ENCODE measurements around the gene UGGT2.
"Not testable (repeated sequence)": the region's sequence is repeated elsewhere in the genome, so short reads cannot be mapped to it uniquely, and the experiment has no call there.

The UGGT2 gene

GRCh38 chr13:95789315-95789714 lies 263.9 kb downstream of the UGGT2 start:
- H3K9ac ChIP-seq (ENCODE audit: low read depth in 1 of 2, low read length in 2 of 2); H3K4me1 ChIP-seq (ENCODE audit: control insufficient read depth in 1 of 2, insufficient read depth in 2 of 2, low read length in 2 of 2); H3K4me3 ChIP-seq (ENCODE audit: low read depth in 1 of 2, low read length in 2 of 2); H3K27ac ChIP-seq (ENCODE audit: low read depth, low read length); H3K9me3 ChIP-seq (ENCODE audit: control insufficient read depth in 1 of 2, low read length in 2 of 2); H3K27me3 ChIP-seq (ENCODE audit: control insufficient read depth in 1 of 2, insufficient read depth in 2 of 2, low read length in 2 of 2): not testable (repeated sequence)
- H3K36me3 ChIP-seq (ENCODE audit: control insufficient read depth in 1 of 2, insufficient read depth in 2 of 2, low read length in 2 of 2) = peaks cover 21 to 59% of the 10 kb centered on the region in 2 donors

DNA sequence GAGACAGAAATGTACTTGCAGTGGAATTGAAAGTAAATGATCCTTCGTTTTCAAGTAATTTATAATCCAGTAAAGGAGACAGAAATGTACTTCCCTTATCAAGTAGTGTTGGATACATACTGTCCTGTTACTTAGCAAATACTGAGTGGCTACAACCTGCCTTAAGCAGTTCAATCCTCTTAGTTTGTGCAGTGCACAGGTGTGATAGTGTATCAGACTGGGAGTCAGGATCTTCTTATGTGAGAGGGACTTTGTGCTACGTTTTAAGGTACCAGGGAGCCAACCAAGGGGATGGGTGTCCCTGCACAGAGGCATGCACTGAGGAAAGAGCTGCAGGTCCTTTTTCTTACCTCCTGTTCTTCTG lies 265.1 kb downstream of the UGGT2 start:
- Histone ChIP-seq H3K4me3 (ENCODE audit: low read depth in 1 of 2, low read length in 2 of 2) (no peak overlapping the region), H3K9me3 (ENCODE audit: control insufficient read depth in 1 of 2, low read length in 2 of 2) (no peaks in the 10 kb centered on the region), H3K36me3 (ENCODE audit: control insufficient read depth in 1 of 2, insufficient read depth in 2 of 2, low read length in 2 of 2) (peaks cover 21 to 59% of the 10 kb centered on the region in 2 donors), H3K27me3 (ENCODE audit: control insufficient read depth in 1 of 2, insufficient read depth in 2 of 2, low read length in 2 of 2) (no peaks in the 10 kb centered on the region), H3K9ac (ENCODE audit: low read depth in 1 of 2, low read length in 2 of 2) (no peak overlapping the region), H3K4me1 (ENCODE audit: control insufficient read depth in 1 of 2, insufficient read depth in 2 of 2, low read length in 2 of 2) (no peaks in the 10 kb centered on the region), H3K27ac (ENCODE audit: low read depth, low read length) (no peak overlapping the region)

DNA sequence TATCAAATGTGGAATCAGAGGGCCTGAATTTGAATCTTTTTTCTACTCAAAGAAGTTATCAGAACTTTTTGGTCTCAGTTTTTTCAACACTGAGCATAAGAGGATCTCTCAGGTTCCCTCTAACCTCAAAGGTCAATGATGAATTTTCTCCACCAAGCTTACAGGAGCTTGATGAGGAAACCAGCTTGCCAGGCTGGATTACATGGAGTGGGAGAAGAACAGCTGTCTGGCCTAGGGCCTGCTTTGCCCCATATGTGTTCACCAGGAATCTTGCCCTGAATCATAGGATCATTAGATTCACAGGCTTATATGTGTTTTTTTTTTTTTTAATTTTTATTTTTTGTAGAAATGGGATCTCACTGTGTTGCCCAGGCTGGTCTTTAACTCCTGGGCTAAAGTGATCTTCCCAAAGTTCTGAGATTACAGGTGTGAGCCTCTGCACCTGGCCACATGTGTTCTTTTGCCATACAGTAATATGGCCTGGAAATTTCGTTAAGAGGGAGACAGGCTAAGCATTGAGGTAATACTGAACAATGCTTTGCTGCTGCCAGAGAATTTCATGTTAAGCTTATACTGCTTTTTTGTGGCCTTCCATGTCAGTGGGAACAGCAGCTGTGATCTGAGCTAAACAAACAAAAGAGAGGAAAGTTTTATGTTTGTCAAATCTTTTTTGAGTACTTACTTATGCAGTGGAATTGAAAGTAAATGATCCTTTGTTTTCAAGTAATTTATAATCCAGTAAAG lies 265.7 kb downstream of the UGGT2 start:
- no peak overlapping the region for H3K27ac ChIP-seq (ENCODE audit: low read depth, low read length)
- no peaks in the 10 kb centered on the region for H3K27me3 ChIP-seq (ENCODE audit: control insufficient read depth in 1 of 2, insufficient read depth in 2 of 2, low read length in 2 of 2)
- peaks cover 21 to 54% of the 10 kb centered on the region in 2 donors for H3K36me3 ChIP-seq (ENCODE audit: control insufficient read depth in 1 of 2, insufficient read depth in 2 of 2, low read length in 2 of 2)
- H3K9ac ChIP-seq (ENCODE audit: low read depth in 1 of 2, low read length in 2 of 2) = no peak overlapping the region
- H3K4me3 ChIP-seq (ENCODE audit: low read depth in 1 of 2, low read length in 2 of 2) = no peak overlapping the region
- no peaks in the 10 kb centered on the region for H3K9me3 ChIP-seq (ENCODE audit: control insufficient read depth in 1 of 2, low read length in 2 of 2)
- no peaks in the 10 kb centered on the region for H3K4me1 ChIP-seq (ENCODE audit: control insufficient read depth in 1 of 2, insufficient read depth in 2 of 2, low read length in 2 of 2)

- no peak overlapping the region for H3K9ac ChIP-seq (ENCODE audit: low read depth in 1 of 2, low read length in 2 of 2)
- no peaks in the 10 kb centered on the region for H3K27me3 ChIP-seq (ENCODE audit: control insufficient read depth in 1 of 2, insufficient read depth in 2 of 2, low read length in 2 of 2)
- H3K4me3 ChIP-seq (ENCODE audit: low read depth in 1 of 2, low read length in 2 of 2) = no peak overlapping the region
- H3K36me3 ChIP-seq (ENCODE audit: control insufficient read depth in 1 of 2, insufficient read depth in 2 of 2, low read length in 2 of 2) = peaks cover 18 to 48% of the 10 kb centered on the region in 2 donors
- H3K27ac ChIP-seq (ENCODE audit: low read depth, low read length) = no peak overlapping the region
- H3K9me3 ChIP-seq (ENCODE audit: control insufficient read depth in 1 of 2, low read length in 2 of 2) = no peaks in the 10 kb centered on the region
- H3K4me1 ChIP-seq (ENCODE audit: control insufficient read depth in 1 of 2, insufficient read depth in 2 of 2, low read length in 2 of 2) = no peaks in the 10 kb centered on the region
Measured at GRCh38 chr13:95784900-95785290, 268.3 kb downstream of the UGGT2 start.

DNA sequence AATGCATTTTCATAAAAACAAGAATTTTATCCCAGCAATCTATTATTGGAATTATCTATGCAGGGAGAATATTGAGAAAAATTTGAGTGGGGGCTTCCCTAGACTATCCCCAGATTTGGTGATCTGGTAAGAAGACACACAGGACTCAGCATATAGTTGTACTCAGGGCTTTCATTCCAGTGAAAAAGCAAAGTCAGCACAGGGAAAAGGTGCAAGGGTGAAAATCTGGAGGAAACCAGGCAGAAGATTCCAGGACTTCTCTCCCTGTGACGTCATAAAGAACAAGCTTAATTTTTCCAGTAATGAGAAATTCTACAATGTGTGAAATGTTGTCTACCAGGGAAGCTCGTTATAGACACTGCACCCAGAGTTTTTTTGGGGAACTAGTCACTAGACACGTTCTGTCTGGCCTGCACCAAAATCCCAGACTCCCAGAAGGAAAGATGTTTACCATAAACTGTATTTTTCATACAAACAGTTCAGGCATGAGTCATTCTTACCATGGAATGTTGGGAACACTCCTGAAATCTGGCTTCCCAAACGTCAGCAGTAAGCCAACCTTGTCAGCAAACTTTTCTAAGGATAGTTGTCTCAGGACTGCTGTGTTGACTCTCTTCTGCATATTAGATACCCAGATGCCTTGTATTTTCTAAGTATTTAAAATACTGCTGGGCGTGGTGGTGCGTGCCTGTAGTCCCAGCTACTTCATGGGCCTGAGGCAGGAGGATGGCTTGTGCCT lies 268.9 kb downstream of the UGGT2 start:
- no peaks in the 10 kb centered on the region for H3K9me3 ChIP-seq (ENCODE audit: control insufficient read depth in 1 of 2, low read length in 2 of 2)
- no peak overlapping the region for H3K4me3 ChIP-seq (ENCODE audit: low read depth in 1 of 2, low read length in 2 of 2)
- H3K9ac ChIP-seq (ENCODE audit: low read depth in 1 of 2, low read length in 2 of 2) = no peak overlapping the region
- no peak overlapping the region for H3K27ac ChIP-seq (ENCODE audit: low read depth, low read length)
- H3K27me3 ChIP-seq (ENCODE audit: control insufficient read depth in 1 of 2, insufficient read depth in 2 of 2, low read length in 2 of 2) = no peaks in the 10 kb centered on the region
- H3K4me1 ChIP-seq (ENCODE audit: control insufficient read depth in 1 of 2, insufficient read depth in 2 of 2, low read length in 2 of 2) = no peaks in the 10 kb centered on the region
- H3K36me3 ChIP-seq (ENCODE audit: control insufficient read depth in 1 of 2, insufficient read depth in 2 of 2, low read length in 2 of 2) = peaks cover 18 to 46% of the 10 kb centered on the region in 2 donors

- Histone ChIP-seq H3K27me3 (ENCODE audit: control insufficient read depth in 1 of 2, insufficient read depth in 2 of 2, low read length in 2 of 2) (no peaks in the 10 kb centered on the region), H3K4me3 (ENCODE audit: low read depth in 1 of 2, low read length in 2 of 2) (no peak overlapping the region), H3K36me3 (ENCODE audit: control insufficient read depth in 1 of 2, insufficient read depth in 2 of 2, low read length in 2 of 2) (peaks cover 14 to 40% of the 10 kb centered on the region in 2 donors), H3K27ac (ENCODE audit: low read depth, low read length) (no peak overlapping the region), H3K4me1 (ENCODE audit: control insufficient read depth in 1 of 2, insufficient read depth in 2 of 2, low read length in 2 of 2) (no peaks in the 10 kb centered on the region), H3K9ac (ENCODE audit: low read depth in 1 of 2, low read length in 2 of 2) (no peak overlapping the region), H3K9me3 (ENCODE audit: control insufficient read depth in 1 of 2, low read length in 2 of 2) (no peaks in the 10 kb centered on the region)
Measured at GRCh38 chr13:95783747-95784146, 269.5 kb downstream of the UGGT2 start.

DNA sequence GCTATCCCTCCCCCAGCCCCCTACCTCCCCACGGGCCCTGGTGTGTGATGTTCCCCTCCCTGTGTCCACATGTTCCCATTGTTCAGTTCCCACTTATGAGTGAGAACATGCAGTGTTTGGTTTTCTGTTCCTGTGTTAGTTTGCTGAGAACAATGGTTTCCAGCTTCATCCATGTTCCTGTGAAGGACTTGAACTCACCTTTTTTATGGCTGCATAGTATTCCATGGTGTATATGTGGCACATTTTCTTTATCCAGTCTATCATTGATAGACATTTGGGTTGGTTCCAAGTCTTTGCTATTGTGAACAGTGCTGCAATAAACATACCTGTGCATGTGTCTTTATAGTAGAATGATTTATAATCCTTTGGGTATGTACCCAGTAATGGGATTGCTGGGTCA lies 271.3 kb downstream of the UGGT2 start:
- not testable (repeated sequence) for H3K9me3 ChIP-seq (ENCODE audit: control insufficient read depth in 1 of 2, low read length in 2 of 2); H3K4me1 ChIP-seq (ENCODE audit: control insufficient read depth in 1 of 2, insufficient read depth in 2 of 2, low read length in 2 of 2); H3K4me3 ChIP-seq (ENCODE audit: low read depth in 1 of 2, low read length in 2 of 2); H3K27ac ChIP-seq (ENCODE audit: low read depth, low read length); H3K9ac ChIP-seq (ENCODE audit: low read depth in 1 of 2, low read length in 2 of 2); H3K27me3 ChIP-seq (ENCODE audit: control insufficient read depth in 1 of 2, insufficient read depth in 2 of 2, low read length in 2 of 2)
- peaks cover 7 to 27% of the 10 kb centered on the region in 2 donors for H3K36me3 ChIP-seq (ENCODE audit: control insufficient read depth in 1 of 2, insufficient read depth in 2 of 2, low read length in 2 of 2)

DNA sequence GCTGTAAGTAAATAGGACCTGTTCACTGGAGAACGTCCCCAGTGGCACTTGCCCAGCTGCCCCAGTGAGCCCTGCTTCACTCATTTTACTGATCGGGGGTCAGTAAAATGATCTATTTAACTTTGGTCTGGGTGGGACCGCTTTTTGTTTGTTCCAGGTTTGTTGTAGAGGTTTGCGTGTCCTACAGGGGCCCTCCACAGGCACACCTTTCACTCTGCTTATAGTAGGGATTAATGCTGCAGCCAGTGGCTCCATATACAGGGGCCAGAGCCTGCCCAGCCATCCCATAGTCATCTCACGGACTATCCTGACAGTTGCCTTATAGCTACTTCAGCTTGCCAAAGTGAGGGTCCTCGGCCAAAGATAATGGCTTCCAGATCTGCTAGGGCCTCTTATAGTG lies 272.2 kb downstream of the UGGT2 start:
- no peak overlapping the region for H3K4me3 ChIP-seq (ENCODE audit: low read depth in 1 of 2, low read length in 2 of 2)
- H3K27me3 ChIP-seq (ENCODE audit: control insufficient read depth in 1 of 2, insufficient read depth in 2 of 2, low read length in 2 of 2) = no peaks in the 10 kb centered on the region
- no peak overlapping the region for H3K27ac ChIP-seq (ENCODE audit: low read depth, low read length)
- peaks cover 7 to 28% of the 10 kb centered on the region in 2 donors for H3K36me3 ChIP-seq (ENCODE audit: control insufficient read depth in 1 of 2, insufficient read depth in 2 of 2, low read length in 2 of 2)
- no peaks in the 10 kb centered on the region for H3K9me3 ChIP-seq (ENCODE audit: control insufficient read depth in 1 of 2, low read length in 2 of 2)
- H3K9ac ChIP-seq (ENCODE audit: low read depth in 1 of 2, low read length in 2 of 2) = no peak overlapping the region
- H3K4me1 ChIP-seq (ENCODE audit: control insufficient read depth in 1 of 2, insufficient read depth in 2 of 2, low read length in 2 of 2) = no peaks in the 10 kb centered on the region

DNA sequence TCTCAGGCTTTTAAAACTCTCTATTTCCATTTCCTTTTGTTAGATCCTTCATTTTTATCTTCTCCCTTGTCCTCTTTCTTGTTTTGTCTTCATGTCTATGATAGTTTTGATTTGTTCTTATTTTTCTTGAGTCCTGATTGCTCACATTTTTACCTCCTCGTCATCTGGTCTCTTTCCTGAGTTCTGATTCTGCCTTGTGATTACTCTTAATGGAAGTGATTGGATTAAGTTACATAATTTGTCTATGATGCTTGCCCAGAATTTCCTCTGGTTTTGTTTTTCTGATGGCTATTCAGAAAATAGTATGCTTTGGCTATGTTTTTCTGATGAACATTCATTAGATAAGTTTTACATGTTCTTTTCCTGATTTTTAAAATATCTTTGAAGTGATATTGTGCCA lies 273.7 kb downstream of the UGGT2 start:
- H3K36me3 ChIP-seq (ENCODE audit: control insufficient read depth in 1 of 2, insufficient read depth in 2 of 2, low read length in 2 of 2) = peaks cover 9 to 28% of the 10 kb centered on the region in 2 donors
- H3K9ac ChIP-seq (ENCODE audit: low read depth in 1 of 2, low read length in 2 of 2) = no peak overlapping the region
- H3K27me3 ChIP-seq (ENCODE audit: control insufficient read depth in 1 of 2, insufficient read depth in 2 of 2, low read length in 2 of 2) = no peaks in the 10 kb centered on the region

GRCh38 chr13:95771905-95772304 lies 281.3 kb downstream of the UGGT2 start:
- no peak overlapping the region for H3K9ac ChIP-seq (ENCODE audit: low read depth in 1 of 2, low read length in 2 of 2)
- peaks cover 5 to 20% of the 10 kb centered on the region in 2 donors for H3K36me3 ChIP-seq (ENCODE audit: control insufficient read depth in 1 of 2, insufficient read depth in 2 of 2, low read length in 2 of 2)
- H3K4me3 ChIP-seq (ENCODE audit: low read depth in 1 of 2, low read length in 2 of 2) = no peak overlapping the region
- H3K27me3 ChIP-seq (ENCODE audit: control insufficient read depth in 1 of 2, insufficient read depth in 2 of 2, low read length in 2 of 2) = no peaks in the 10 kb centered on the region
- H3K4me1 ChIP-seq (ENCODE audit: control insufficient read depth in 1 of 2, insufficient read depth in 2 of 2, low read length in 2 of 2) = no peaks in the 10 kb centered on the region
- H3K27ac ChIP-seq (ENCODE audit: low read depth, low read length) = no peak overlapping the region
- no peaks in the 10 kb centered on the region for H3K9me3 ChIP-seq (ENCODE audit: control insufficient read depth in 1 of 2, low read length in 2 of 2)

More for the DNA sequence above, 273.7 kb downstream of the UGGT2 start:
- Histone ChIP-seq H3K4me1 (ENCODE audit: control insufficient read depth in 1 of 2, insufficient read depth in 2 of 2, low read length in 2 of 2) (no peaks in the 10 kb centered on the region), H3K4me3 (ENCODE audit: low read depth in 1 of 2, low read length in 2 of 2) (no peak overlapping the region), H3K27ac (ENCODE audit: low read depth, low read length) (no peak overlapping the region), H3K9me3 (ENCODE audit: control insufficient read depth in 1 of 2, low read length in 2 of 2) (no peaks in the 10 kb centered on the region)

Data from duodenal mucosa (tissue), 2 donors.